Stimulated activated CD8-positive, alpha-beta memory T cell treated with anti-CD3 and anti-CD28 coated beads, Interleukin-7, amount 100 ng/mL, for 4 hours (primary cell): ENCODE results near the gene PTK6.

ENCODE experiments used
- DNase-seq, 2 donors: peaks; one replicate each; pipeline ENCODE4 v3.0.0-alpha.2; 2020; ENCODE audit warnings: low read depth in 2 of 2

The PTK6 gene

GRCh38 chr20:63557481-63557891 is 20.3 kb upstream of the PTK6 start:
- no peak for DNase-seq

- no peak for DNase-seq
Observed at GRCh38 chr20:63556873-63557478, 19.8 kb upstream of the PTK6 start.

GRCh38 chr20:63555661-63556381 is 18.6 kb upstream of the PTK6 start:
- DNase-seq, result no peak

- no peak for DNase-seq
Observed at GRCh38 chr20:63554361-63555278, 17.4 kb upstream of the PTK6 start.

- peak; percentile 25 to 62 for DNase-seq
Observed at GRCh38 chr20:63553933-63554290, 16.7 kb upstream of the PTK6 start, which contains the start of gene FNDC11. Gene FNDC11, plus strand, starts transcription at chr20:63554159. Its CDS starts 1,505 bp downstream, at chr20:63555664.

GRCh38 chr20:63553251-63553932 is 16.2 kb upstream of the PTK6 start:
- DNase-seq, result peak; percentile 73 to 80

GRCh38 chr20:63552481-63553249 is 15.5 kb upstream of the PTK6 start:
- peak; percentile 31 to 38 for DNase-seq

- DNase-seq, result no peak
Observed at GRCh38 chr20:63551068-63551467, 13.9 kb upstream of the PTK6 start.

- DNase-seq, result no peak
Observed at GRCh38 chr20:63549679-63550282, 12.6 kb upstream of the PTK6 start.

- DNase-seq, result no peak
Observed at GRCh38 chr20:63549019-63549418, 11.8 kb upstream of the PTK6 start.

- no peak for DNase-seq
Observed at GRCh38 chr20:63548542-63548941, 11.4 kb upstream of the PTK6 start.

- DNase-seq, result no peak
Observed at GRCh38 chr20:63547725-63548480, 10.7 kb upstream of the PTK6 start, which contains the start of gene SRMS. Gene SRMS, minus strand, starts transcription at chr20:63547749. Its CDS starts 286 bp downstream, at chr20:63547463.

GRCh38 chr20:63546956-63547724 is 10.0 kb upstream of the PTK6 start:
- DNase-seq, result no peak

GRCh38 chr20:63546256-63546955 is 9.2 kb upstream of the PTK6 start:
- no peak for DNase-seq

- no peak for DNase-seq
Observed at GRCh38 chr20:63545814-63546213, 8.6 kb upstream of the PTK6 start.

- no peak for DNase-seq
Observed at GRCh38 chr20:63544958-63545516, 7.9 kb upstream of the PTK6 start.

GRCh38 chr20:63544241-63544957 is 7.2 kb upstream of the PTK6 start:
- no peak for DNase-seq
